HG03354 (cell line): ENCODE data around the gene THAP5.
"Not testable (repeated sequence)": the region's sequence is repeated elsewhere in the genome, so short reads cannot be mapped to it uniquely, and the experiment has no call there.

Source experiments
- ATAC-seq: cut with Tn5 transposase; IDR thresholded peaks from one replicate; pipeline ENCODE4 v1.9.1; 2021; ENCODE audit warnings: mild to moderate bottlenecking; ENCODE audit not compliant: unreplicated experiment, poor library complexity, severe bottlenecking

The THAP5 gene

GRCh38 chr7:108586274-108586710 lies 16.8 kb upstream of the THAP5 start:
- no peak for ATAC-seq

DNA sequence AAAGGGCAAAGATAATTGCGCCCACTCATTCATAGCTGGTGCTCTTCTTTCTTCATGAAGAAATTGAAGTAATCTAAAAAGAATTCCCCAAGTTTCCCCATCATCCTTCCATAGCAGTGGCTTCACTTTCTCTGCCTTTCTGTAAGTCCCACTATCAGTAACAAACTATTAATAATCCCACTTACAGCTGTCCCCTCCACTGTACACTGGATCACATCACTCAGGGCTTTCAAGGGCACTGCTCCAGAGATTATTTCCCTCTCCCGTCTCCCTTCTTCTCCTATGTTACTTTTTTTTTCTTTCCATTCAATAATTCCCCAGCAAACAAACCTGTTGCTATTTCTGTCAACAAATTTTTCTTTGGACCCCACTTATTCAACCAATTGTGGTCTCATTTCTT lies 16.3 kb upstream of the THAP5 start:
- no peak for ATAC-seq

- no peak for ATAC-seq
These were observed 14.7 kb upstream of the THAP5 start for GRCh38 chr7:108584211-108584610.

DNA sequence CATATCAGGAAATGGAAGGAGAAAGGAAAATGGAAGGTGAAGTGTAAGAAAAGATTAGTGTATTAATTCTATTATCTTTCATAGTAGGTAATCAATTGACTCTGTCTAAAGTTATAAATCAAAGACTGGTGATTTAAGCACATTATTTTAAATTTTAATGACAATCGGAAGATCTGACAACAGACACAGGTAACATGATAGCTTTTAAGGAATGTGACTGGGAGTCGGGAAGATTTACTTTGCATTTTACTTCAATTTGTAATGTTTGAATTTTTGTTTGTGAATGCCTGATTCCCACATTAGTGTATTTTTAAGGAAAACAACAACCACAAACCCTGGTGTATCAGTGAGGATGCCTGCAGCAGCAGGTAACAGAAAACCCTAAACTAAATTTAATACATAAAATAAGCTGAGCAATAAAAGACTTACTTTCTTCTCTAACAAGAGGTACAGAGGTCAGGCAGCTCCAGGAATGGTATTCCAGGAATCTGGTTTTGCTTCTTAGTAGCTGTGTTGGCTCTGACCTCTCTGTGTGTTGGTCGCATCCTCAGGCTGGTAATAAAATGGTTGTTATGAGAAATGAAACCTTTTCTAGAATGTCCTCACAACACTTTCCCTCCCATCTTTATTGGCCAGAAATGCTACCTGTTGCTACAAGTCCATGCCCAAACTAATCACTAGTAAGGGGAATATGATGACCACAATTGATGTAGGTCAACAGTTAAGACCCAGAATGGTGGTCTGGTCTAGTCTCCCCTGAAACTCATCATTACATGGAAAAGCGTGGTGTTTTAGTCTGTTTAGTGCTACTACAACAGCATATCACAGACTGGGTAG lies 12.4 kb upstream of the THAP5 start:
- ATAC-seq, result no peak

DNA sequence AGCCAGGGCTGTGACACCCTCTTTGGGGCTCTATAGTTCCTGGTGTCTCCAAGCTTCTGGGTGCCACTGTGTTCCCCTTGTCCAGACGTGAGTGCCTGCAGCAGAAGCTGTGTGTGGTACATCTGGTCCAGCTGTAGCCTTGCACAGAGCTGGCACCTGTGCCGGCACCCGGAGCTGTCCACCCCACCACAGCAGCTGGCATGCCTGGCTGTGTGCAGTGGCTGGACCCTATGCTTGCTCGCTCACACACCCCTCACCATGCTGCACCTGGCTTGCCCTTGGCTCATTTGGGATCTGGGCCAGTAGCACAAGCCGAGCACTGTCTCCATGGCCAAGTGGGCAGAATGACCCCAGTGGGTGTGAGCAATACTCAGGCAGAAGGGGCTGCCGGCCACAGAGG lies 10.8 kb upstream of the THAP5 start:
- no peak for ATAC-seq

GRCh38 chr7:108578937-108579336 lies 9.4 kb upstream of the THAP5 start:
- no peak for ATAC-seq

- no peak for ATAC-seq
These were observed 6.6 kb upstream of the THAP5 start for GRCh38 chr7:108576116-108576515.

- ATAC-seq, result no peak
These were observed 5.7 kb upstream of the THAP5 start for GRCh38 chr7:108575156-108575555.

- ATAC-seq, result no peak
These were observed 3.0 kb upstream of the THAP5 start for GRCh38 chr7:108572480-108572879.

- ATAC-seq, result peak; percentile 24
These were observed 745 bp upstream of the THAP5 start for GRCh38 chr7:108570146-108570755.

- no peak for ATAC-seq
These were observed 615 bp downstream of the THAP5 start for GRCh38 chr7:108568801-108569380.

GRCh38 chr7:108565987-108566386 lies 3.5 kb downstream of the THAP5 start:
- ATAC-seq, result no peak

GRCh38 chr7:108561047-108561619 lies 8.4 kb downstream of the THAP5 start:
- ATAC-seq, result no peak

- no peak for ATAC-seq
These were observed 10.3 kb downstream of the THAP5 start for GRCh38 chr7:108559253-108559652.

- ATAC-seq, result no peak
These were observed 11.9 kb downstream of the THAP5 start for GRCh38 chr7:108557617-108558016.

DNA sequence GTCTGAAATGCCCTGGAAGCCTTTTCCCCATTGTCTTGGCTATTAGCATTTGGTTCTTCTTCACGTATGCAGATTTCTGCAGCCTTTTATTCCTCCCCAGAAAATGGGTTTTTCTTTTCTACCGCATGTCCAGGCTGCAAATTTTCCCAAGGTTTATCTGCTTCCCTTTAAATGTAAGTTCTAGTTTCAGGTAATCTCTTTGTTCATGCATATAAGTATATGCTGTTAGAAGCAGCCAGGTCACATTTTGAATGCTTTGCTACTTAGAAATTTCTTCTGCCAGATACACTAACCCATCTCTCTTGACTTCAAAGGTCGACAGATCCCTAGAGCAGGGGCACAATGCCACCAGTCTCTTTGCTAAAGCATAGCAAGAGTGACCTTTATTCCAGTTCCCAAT lies 12.3 kb downstream of the THAP5 start:
- no peak for ATAC-seq

DNA sequence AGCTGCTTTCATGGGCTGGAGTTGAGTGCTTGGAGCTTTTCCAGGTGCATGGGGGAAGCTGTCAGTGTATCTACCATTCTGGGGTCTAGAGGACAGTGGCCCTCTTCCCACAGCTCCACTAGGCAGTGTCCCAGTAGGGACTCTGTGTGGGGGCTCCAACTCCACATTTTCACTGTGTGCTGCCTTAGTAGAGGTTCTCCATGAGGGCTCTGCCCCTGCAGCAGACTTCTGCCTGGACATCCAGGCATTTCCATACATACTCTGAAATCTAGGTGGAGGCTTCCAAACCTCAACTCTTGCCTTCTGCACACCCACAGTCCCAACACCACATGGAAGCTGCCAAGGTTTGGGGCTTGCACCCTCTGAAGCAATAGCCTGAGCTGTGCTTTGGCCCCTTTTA lies 12.8 kb downstream of the THAP5 start:
- not testable (repeated sequence) for ATAC-seq

DNA sequence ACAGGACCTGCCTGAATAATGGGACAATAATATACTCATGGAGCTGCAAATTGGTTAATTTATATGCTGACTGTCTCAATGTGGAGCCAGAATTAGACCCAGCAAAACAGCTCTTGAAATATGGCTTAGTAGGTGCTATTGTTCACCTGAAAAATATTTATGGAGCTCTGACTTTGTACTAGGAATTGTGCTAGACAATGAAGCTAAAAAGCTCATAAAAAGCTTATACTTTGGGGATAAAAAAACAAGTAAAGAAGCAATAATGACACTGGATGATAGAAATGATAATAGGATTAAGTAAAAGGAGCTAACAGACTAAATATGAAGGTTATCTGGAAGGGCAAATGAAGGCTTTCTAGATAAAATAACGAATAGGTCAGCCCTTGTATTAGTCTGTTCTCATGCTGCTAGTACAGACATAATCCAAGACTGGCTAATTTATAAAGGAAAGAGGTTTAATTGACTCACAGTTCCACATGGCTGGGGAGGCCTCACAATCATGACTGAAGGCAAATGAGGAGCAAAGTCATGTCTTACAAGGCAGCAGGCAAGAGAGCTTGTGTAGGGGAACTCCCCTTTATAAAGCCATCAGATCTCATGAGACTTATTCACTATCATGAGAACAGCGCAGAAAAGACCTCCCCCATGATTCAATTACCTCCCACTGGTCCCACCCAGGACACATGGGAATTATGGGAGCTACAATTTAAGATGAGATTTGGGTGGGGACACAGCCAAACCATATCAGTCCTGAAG lies 21.2 kb downstream of the THAP5 start:
- ATAC-seq, result not testable (repeated sequence)

GRCh38 chr7:108541478-108541877 lies 28.0 kb downstream of the THAP5 start:
- no peak for ATAC-seq

GRCh38 chr7:108538685-108539084 lies 30.8 kb downstream of the THAP5 start:
- not testable (repeated sequence) for ATAC-seq
